OCI-LY3 (cell line): ENCODE data around the gene METTL1.
"Not testable (repeated sequence)": the region's sequence is repeated elsewhere in the genome, so short reads cannot be mapped to it uniquely, and the experiment has no call there.

Source experiments
- EZH2phosphoT487 ChIP-seq: fragments of 200-600 bp; shearing (Covaris generic); IDR thresholded peaks from 2 replicates; pipeline ENCODE4 v1.6.1; 2018; ENCODE audit warnings: antibody characterized with exemption, mixed run types, low read depth
- TF ChIP-seq, protein P1 (sequence below): fragments of 200-600, 300-600 bp; sonication (generic); IDR thresholded peaks from 2 replicates; pipeline ENCODE4 v1.5.1; 2014; ENCODE audit warnings: antibody characterized with exemption, low read length, low read depth

DNA sequence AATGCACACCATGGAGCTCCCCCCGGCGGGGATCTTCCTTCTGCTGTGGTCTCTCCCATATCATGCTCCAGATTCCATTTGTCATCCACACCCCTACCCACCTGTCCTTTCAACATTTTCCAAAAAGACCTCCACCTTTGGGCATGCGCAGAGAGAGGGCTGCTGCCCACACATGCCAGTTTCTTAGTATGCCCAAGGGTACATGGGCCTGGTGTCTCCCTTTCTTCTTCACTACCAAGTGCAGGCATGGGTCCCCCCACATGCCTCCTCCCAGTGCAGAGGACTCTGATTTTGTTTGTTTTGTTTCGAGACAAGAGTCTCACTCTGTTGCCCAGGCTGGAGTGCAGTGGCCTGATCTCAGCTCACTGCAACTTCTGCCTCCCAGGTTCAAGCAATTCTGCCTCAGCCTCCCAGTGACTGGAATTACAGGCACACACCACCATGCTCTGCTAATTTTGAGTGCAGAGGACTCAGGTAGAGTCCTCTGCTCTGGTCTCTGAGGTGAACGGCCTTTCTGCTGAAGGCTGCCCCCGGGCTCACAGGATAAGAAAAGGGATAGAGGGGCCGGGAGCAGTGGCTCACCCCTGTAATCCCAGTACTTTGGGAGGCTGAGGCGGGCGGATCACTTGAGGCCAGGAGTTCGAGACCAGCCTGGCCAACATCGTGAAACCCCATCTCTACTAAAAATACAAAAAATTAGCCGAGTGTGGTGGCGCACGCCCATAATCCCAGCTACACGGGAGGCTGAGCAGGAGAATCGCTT is 49.9 kb downstream of the METTL1 start:
- TF ChIP-seq, protein P1, sequence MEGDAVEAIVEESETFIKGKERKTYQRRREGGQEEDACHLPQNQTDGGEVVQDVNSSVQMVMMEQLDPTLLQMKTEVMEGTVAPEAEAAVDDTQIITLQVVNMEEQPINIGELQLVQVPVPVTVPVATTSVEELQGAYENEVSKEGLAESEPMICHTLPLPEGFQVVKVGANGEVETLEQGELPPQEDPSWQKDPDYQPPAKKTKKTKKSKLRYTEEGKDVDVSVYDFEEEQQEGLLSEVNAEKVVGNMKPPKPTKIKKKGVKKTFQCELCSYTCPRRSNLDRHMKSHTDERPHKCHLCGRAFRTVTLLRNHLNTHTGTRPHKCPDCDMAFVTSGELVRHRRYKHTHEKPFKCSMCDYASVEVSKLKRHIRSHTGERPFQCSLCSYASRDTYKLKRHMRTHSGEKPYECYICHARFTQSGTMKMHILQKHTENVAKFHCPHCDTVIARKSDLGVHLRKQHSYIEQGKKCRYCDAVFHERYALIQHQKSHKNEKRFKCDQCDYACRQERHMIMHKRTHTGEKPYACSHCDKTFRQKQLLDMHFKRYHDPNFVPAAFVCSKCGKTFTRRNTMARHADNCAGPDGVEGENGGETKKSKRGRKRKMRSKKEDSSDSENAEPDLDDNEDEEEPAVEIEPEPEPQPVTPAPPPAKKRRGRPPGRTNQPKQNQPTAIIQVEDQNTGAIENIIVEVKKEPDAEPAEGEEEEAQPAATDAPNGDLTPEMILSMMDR, result not testable (repeated sequence)
- TF ChIP-seq EZH2phosphoT487, result not testable (repeated sequence)
